ENCODE data around the gene PIGN.

GRCh38 chr18:62091487-62092120 lies 95.3 kb downstream of the PIGN start:
- TF ChIP-seq EZH2 (IDR thresholded peaks at IDR 0.05), result no peak
- TF ChIP-seq POLR2AphosphoS5 (IDR thresholded peaks at IDR 0.05; ENCODE audit: borderline replicate concordance, low read depth, low read length), result no peak
- TF ChIP-seq FOXP2 (optimal IDR thresholded peaks at IDR 0.05; ENCODE audit: control extremely low read depth, extremely low read length, insufficient read depth), result no peak
